Adrenal gland (tissue), 12 donors: Measurements from ENCODE around the gene BLTP1. TPM values are rescaled to one million over a fixed set of nuclear protein-coding genes. Genes with fewer than 3 reads are reported as not detected.

ENCODE experiments used
- DNase-seq, 7 donors: peaks; one replicate each; pipeline ENCODE4 v3.0.0-alpha.2; 2019 to 2020
- H3K27ac ChIP-seq, 5 donors: fragments of 200-600 bp; sonication (generic) in 4 of 5; 1 replicate in 3 of 5; 2 replicates in 2 of 5; pipeline versions ENCODE4 v1.5.1 to v1.8.0; 2016 to 2020; ENCODE audit warnings: mild to moderate bottlenecking in 1 of 5
- H3K27me3 ChIP-seq: fragments of 200-600 bp; 2 replicates; pipeline ENCODE4 v1.8.0; 2021
- H3K36me3 ChIP-seq, 2 donors: fragments of 200-600 bp; replicated peaks in 1 of 2; 1 replicate in 1 of 2; 2 replicates in 1 of 2; pipeline versions ENCODE4 v1.5.1 to v1.8.0; 2018 to 2022
- H3K4me1 ChIP-seq, 2 donors: fragments of 200-600 bp; replicated peaks in 1 of 2; 1 replicate in 1 of 2; 2 replicates in 1 of 2; pipeline versions ENCODE4 v1.5.1 to v1.8.0; 2018 to 2021
- H3K4me3 ChIP-seq, 4 donors: fragments of 200-600 bp; sonication (generic) in 3 of 4; one replicate each; pipeline ENCODE4 v1.5.1; 2016 to 2018
- H3K9me3 ChIP-seq, 3 donors: fragments of 200-600 bp; sonication (generic) in 1 of 3; replicated peaks in 1 of 3; 1 replicate in 2 of 3; 2 replicates in 1 of 3; pipeline versions ENCODE4 v1.5.1 to v1.8.0; 2016 to 2021
- CTCF ChIP-seq, 6 experiments: fragments of 450-650 bp in 4 of 6; fragments of 200-600 bp in 2 of 6; sonication (generic) in 1 of 6; IDR thresholded peaks; 1 replicate in 5 of 6; 2 replicates in 1 of 6; pipeline versions ENCODE4 v1.5.1 to v1.8.0; 2016 to 2021; ENCODE audit warnings: antibody characterized with exemption in 6 of 6, mild to moderate bottlenecking in 2 of 6, moderate library complexity in 1 of 6
- POLR2A ChIP-seq, 2 donors: fragments of 450-650 bp; IDR thresholded peaks; one replicate each; pipeline ENCODE4 v1.6.1; 2017; ENCODE audit warnings: antibody characterized with exemption in 2 of 2, mild to moderate bottlenecking in 2 of 2, moderate library complexity in 1 of 2
- WGBS, 4 donors: extraction: QIAGEN DNeasy Blood & Tissue Kit in 2 of 4; methylation state at CpG; one replicate each; pipeline versions ENCODE4 v1.1.5 to v1.1.7; 2013 to 2017; 5-methylcytosine and 5-hydroxymethylcytosine counted together
- intact Hi-C, 2 donors: fragments of 100-400 bp; cut with DNase I; formaldehyde crosslinking; loops; one replicate each; pipeline versions ENCODE4 v1.14.1 to v1.15.0; 2022 to 2023
- polyA plus RNA-seq, 3 donors: library from polyadenylated mRNA; stranded (reverse); fragments of 200-250 nt in 2 of 3; fragments of 350-450 nt in 1 of 3; fragmentation: Illumina TruSeq in 1 of 3; extraction: RNeasy Lipid Tissue Mini Kit (QIAGEN cat#74804) in 1 of 3; gene quantifications; one replicate each; pipeline ENCODE4 v1.2.3, GENCODE V29; 2013 to 2014
- total RNA-seq, 9 donors: library from RNA; depleted of rRNA in 4 of 9; stranded (reverse); fragments of >200 nt in 4 of 9; fragments of 120-200 nt in 1 of 9; fragmentation: NEBNext Ultra II Directional in 1 of 9; extraction: Animal tissue kit (Norgen Biotek cat#: 25700) in 1 of 9; gene quantifications; one replicate each; pipeline versions ENCODE4 v1.1.0 to v1.2.4, GENCODE V29; 2013 to 2023
- donor health status: healthy with polysubstance abuse.
- donor health status: Bipolar disorder and iron deficiency.
- donor health status: DM: yes; HTN: yes; CAD: no.
- donor health status: DM: no; HTN: no; CAD: no.
- donor health status: DM: no; HTN: no; CAD: no.
- donor health status: DM: yes; HTN: yes; CAD: no.

Gene BLTP1
- total and polyA plus RNA-seq, 12 donors, result 20.2 to 112 (median 73.5) TPM

GRCh38 chr4:122117743-122118142 lies 34.4 kb upstream of the BLTP1 start:
- Histone ChIP-seq H3K27me3 (no peaks in the 10 kb centered on the region), H3K4me3 (no peak overlapping the region), H3K9me3 (no peaks in the 10 kb centered on the region), H3K4me1 (no peaks in the 10 kb centered on the region), H3K36me3 (no peaks in the 10 kb centered on the region), H3K27ac (no peak overlapping the region)
- no peak for TF ChIP-seq CTCF (IDR thresholded peaks at IDR 0.05)
- no peak for TF ChIP-seq POLR2A (IDR thresholded peaks at IDR 0.05)
- intact Hi-C loops, result no loop called here
- 82 to 95% (median 84%) methylated on average over 1 of the region's 1 CpG for WGBS, 4 donors
- DNase-seq, result no peak

GRCh38 chr4:122118243-122118642 lies 33.9 kb upstream of the BLTP1 start:
- 58 to 92% (median 72%) methylated on average over 1 of the region's 1 CpG for WGBS, 4 donors
- H3K9me3 ChIP-seq, result no peaks in the 10 kb centered on the region
- no peaks in the 10 kb centered on the region for H3K27me3 ChIP-seq
- intact Hi-C loops, result no loop called here
- no peak for DNase-seq
- no peak overlapping the region for H3K27ac ChIP-seq
- no peaks in the 10 kb centered on the region for H3K4me1 ChIP-seq
- no peak overlapping the region for H3K4me3 ChIP-seq
- no peak for TF ChIP-seq POLR2A (IDR thresholded peaks at IDR 0.05)
- H3K36me3 ChIP-seq, result no peaks in the 10 kb centered on the region

- no peak for DNase-seq
- intact Hi-C loops, result no loop called here
- 87 to 93% (median 89%) methylated on average over 1 of the region's 1 CpG for WGBS, 4 donors
- Histone ChIP-seq H3K9me3 (no peaks in the 10 kb centered on the region), H3K27ac (no peak overlapping the region), H3K36me3 (no peaks in the 10 kb centered on the region), H3K27me3 (no peaks in the 10 kb centered on the region), H3K4me3 (no peak overlapping the region), H3K4me1 (no peaks in the 10 kb centered on the region)
- TF ChIP-seq CTCF (IDR thresholded peaks at IDR 0.05) (no peak), POLR2A (IDR thresholded peaks at IDR 0.05) (no peak)
Measured at GRCh38 chr4:122119739-122120138, 32.4 kb upstream of the BLTP1 start.

- Histone ChIP-seq H3K4me1 (no peaks in the 10 kb centered on the region), H3K9me3 (no peaks in the 10 kb centered on the region), H3K4me3 (no peak overlapping the region), H3K27me3 (no peaks in the 10 kb centered on the region), H3K36me3 (no peaks in the 10 kb centered on the region), H3K27ac (no peak overlapping the region)
- intact Hi-C loops, result no loop called here
- no peak for DNase-seq
- TF ChIP-seq POLR2A (IDR thresholded peaks at IDR 0.05), result no peak
- TF ChIP-seq CTCF (IDR thresholded peaks at IDR 0.05), result no peak
- 86 to 93% (median 89%) methylated on average over 2 of the region's 2 CpGs for WGBS, 4 donors
Measured at GRCh38 chr4:122121593-122121992, 30.5 kb upstream of the BLTP1 start.

- 69 to 81% (median 78%) methylated on average over 2 of the region's 2 CpGs for WGBS, 4 donors
- intact Hi-C loops, result no loop called here
- Histone ChIP-seq H3K4me3 (no peak overlapping the region), H3K27me3 (no peaks in the 10 kb centered on the region), H3K36me3 (no peaks in the 10 kb centered on the region), H3K27ac (no peak overlapping the region), H3K4me1 (no peaks in the 10 kb centered on the region), H3K9me3 (no peaks in the 10 kb centered on the region)
- no peak for TF ChIP-seq POLR2A (IDR thresholded peaks at IDR 0.05)
- no peak for TF ChIP-seq CTCF (IDR thresholded peaks at IDR 0.05)
- no peak for DNase-seq
Measured at GRCh38 chr4:122122083-122122482, 30.0 kb upstream of the BLTP1 start.
